A549 (cell line): Measurements from ENCODE around the gene BCL3.

Experiments used
- EP300 ChIP-seq, 2 experiments: fragments of >200 bp; sonication (Bioruptor Twin); formaldehyde crosslinking; IDR thresholded peaks; 2 replicates in 1 of 2; 3 replicates in 1 of 2; pipeline ENCODE4 v1.6.1; 2016 to 2017
- HES2 ChIP-seq: fragments of >200 bp; sonication (Bioruptor Twin); formaldehyde crosslinking; IDR thresholded peaks from 2 replicates; pipeline ENCODE4 v1.6.1; 2016
- HEYL ChIP-seq: fragments of 250-450 bp; sonication (Bioruptor Pico); IDR thresholded peaks from 2 replicates; pipeline ENCODE4 v1.8.0; 2021; ENCODE audit warnings: mild to moderate bottlenecking, moderate library complexity
- KDM1A ChIP-seq: fragments of 200-600 bp; sonication (generic); IDR thresholded peaks from 2 replicates; pipeline ENCODE4 v1.6.1; 2016; ENCODE audit warnings: low read depth, mild to moderate bottlenecking
- POLR2A ChIP-seq: IDR thresholded peaks from 2 replicates; pipeline ENCODE4 v1.6.1; 2012; ENCODE audit warnings: mild to moderate bottlenecking, low read length
- POLR2AphosphoS2 ChIP-seq: conservative IDR thresholded peaks from 2 replicates; pipeline ENCODE4 v1.6.1; 2012; ENCODE audit warnings: low read length, improper control_type of control experiment, inconsistent platforms
- REST ChIP-seq: fragments of 200-600 bp; sonication (generic); IDR thresholded peaks from 2 replicates; pipeline ENCODE4 v1.6.1; 2016; ENCODE audit warnings: antibody characterized with exemption, mild to moderate bottlenecking, moderate library complexity
- SMC3 ChIP-seq: fragments of >200 bp; sonication (Bioruptor Twin); formaldehyde crosslinking; IDR thresholded peaks from 3 replicates; pipeline ENCODE4 v1.6.1; 2018; ENCODE audit warnings: inconsistent platforms
- ZNF302 ChIP-seq: fragments of 250-450 bp; sonication (Bioruptor Pico); IDR thresholded peaks from 2 replicates; pipeline ENCODE4 v1.9.0; 2021; ENCODE audit warnings: inconsistent platforms, mild to moderate bottlenecking, moderate library complexity
- TF ChIP-seq, protein P1 (sequence below): fragments of >200 bp; sonication (Bioruptor Twin); formaldehyde crosslinking; IDR thresholded peaks from 3 replicates; pipeline ENCODE4 v1.5.1; 2016

DNA sequence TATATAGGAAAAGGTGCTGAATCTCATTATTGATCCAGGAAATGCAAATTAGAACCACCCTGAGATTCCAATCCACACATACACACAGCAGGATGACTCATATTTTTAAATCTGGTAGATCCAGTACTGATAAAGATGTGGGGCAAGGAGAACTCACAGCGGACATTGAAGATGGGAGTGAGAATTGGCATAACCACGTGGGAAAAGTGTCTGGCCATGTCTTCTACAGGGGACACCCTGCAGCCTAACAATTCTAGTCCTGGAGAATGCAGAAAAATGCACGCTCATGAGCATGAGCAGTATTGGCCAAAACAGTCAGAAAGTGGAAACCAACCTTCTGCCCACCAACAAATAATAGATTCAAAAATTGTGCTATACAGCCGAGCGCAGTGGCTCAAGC is 13.5 kb upstream of the BCL3 start:
- TF ChIP-seq, protein P1, sequence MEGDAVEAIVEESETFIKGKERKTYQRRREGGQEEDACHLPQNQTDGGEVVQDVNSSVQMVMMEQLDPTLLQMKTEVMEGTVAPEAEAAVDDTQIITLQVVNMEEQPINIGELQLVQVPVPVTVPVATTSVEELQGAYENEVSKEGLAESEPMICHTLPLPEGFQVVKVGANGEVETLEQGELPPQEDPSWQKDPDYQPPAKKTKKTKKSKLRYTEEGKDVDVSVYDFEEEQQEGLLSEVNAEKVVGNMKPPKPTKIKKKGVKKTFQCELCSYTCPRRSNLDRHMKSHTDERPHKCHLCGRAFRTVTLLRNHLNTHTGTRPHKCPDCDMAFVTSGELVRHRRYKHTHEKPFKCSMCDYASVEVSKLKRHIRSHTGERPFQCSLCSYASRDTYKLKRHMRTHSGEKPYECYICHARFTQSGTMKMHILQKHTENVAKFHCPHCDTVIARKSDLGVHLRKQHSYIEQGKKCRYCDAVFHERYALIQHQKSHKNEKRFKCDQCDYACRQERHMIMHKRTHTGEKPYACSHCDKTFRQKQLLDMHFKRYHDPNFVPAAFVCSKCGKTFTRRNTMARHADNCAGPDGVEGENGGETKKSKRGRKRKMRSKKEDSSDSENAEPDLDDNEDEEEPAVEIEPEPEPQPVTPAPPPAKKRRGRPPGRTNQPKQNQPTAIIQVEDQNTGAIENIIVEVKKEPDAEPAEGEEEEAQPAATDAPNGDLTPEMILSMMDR: no peak
- TF ChIP-seq KDM1A: no peak
- TF ChIP-seq POLR2A: no peak
- no peak for TF ChIP-seq POLR2AphosphoS2
- TF ChIP-seq SMC3: no peak
- TF ChIP-seq EP300 (IDR thresholded peaks at IDR 0.05): no peak
- no peak for TF ChIP-seq ZNF302 (CRISPR knock-in tag)
- no peak for TF ChIP-seq HES2
- TF ChIP-seq REST: no peak
- no peak for TF ChIP-seq HEYL (CRISPR knock-in tag)
